ENCODE measurements around the gene GCHFR. TPM values are rescaled to one million over a fixed set of nuclear protein-coding genes. Genes with fewer than 3 reads are reported as not detected.
A peak's percentile ranks its signal among the peaks of the same experiment; 100 is the strongest.

The GCHFR gene
- total RNA-seq, 1 donor from 2014 or later: 99.5 TPM

- TF ChIP-seq CTCF (IDR thresholded peaks at IDR 0.05): no peak
- peaks cover 92% of the 10 kb centered on the region for H3K36me3 ChIP-seq
- DNase-seq (peak; percentile 82), ATAC-seq (peak; percentile 64 to 78)
- H3K4me3 ChIP-seq: no peak overlapping the region
- H3K27ac ChIP-seq: peak overlapping the region; percentile 18
- intact Hi-C loops (cut with DNase I): no loop called here
- no peaks in the 10 kb centered on the region for H3K9me3 ChIP-seq
- H3K27me3 ChIP-seq (ENCODE audit: low read depth): no peaks in the 10 kb centered on the region
- peaks cover 18% of the 10 kb centered on the region for H3K4me1 ChIP-seq
Observed at GRCh38 chr15:40747685-40748631, 15.9 kb upstream of the GCHFR start.

- H3K36me3 ChIP-seq: peaks cover 80% of the 10 kb centered on the region
- TF ChIP-seq CTCF (IDR thresholded peaks at IDR 0.05): no peak
- intact Hi-C loops (cut with DNase I): no loop called here
Observed at GRCh38 chr15:40749151-40749630, 14.7 kb upstream of the GCHFR start.

GRCh38 chr15:40750885-40751284 is 13.0 kb upstream of the GCHFR start:
- no peak for DNase-seq
- no peaks in the 10 kb centered on the region for H3K27me3 ChIP-seq (ENCODE audit: low read depth)
- no peak overlapping the region for H3K27ac ChIP-seq
- TF ChIP-seq CTCF (IDR thresholded peaks at IDR 0.05): no peak
- H3K36me3 ChIP-seq: peaks cover 63% of the 10 kb centered on the region
- H3K4me1 ChIP-seq: peaks cover 32% of the 10 kb centered on the region
- intact Hi-C loops (cut with DNase I): no loop called here
- no peak overlapping the region for H3K4me3 ChIP-seq
- H3K9me3 ChIP-seq: no peaks in the 10 kb centered on the region
- no peak for ATAC-seq

More at GRCh38 chr15:40749151-40749630, 14.7 kb upstream of the GCHFR start:
- Histone ChIP-seq H3K9me3 (no peaks in the 10 kb centered on the region), H3K4me3 (no peak overlapping the region), H3K4me1 (peaks cover 31% of the 10 kb centered on the region), H3K27ac (no peak overlapping the region), H3K27me3 (ENCODE audit: low read depth) (no peaks in the 10 kb centered on the region)
- no peak for DNase-seq
- no peak for ATAC-seq

- intact Hi-C loops (cut with DNase I): no loop called here
- H3K9me3 ChIP-seq: no peaks in the 10 kb centered on the region
- ATAC-seq: no peak
- DNase-seq: no peak
- H3K27ac ChIP-seq: no peak overlapping the region
- peaks cover 32% of the 10 kb centered on the region for H3K4me1 ChIP-seq
- no peaks in the 10 kb centered on the region for H3K27me3 ChIP-seq (ENCODE audit: low read depth)
- no peak for TF ChIP-seq CTCF (IDR thresholded peaks at IDR 0.05)
- peaks cover 58% of the 10 kb centered on the region for H3K36me3 ChIP-seq
- no peak overlapping the region for H3K4me3 ChIP-seq
Observed at GRCh38 chr15:40751745-40752144, 12.1 kb upstream of the GCHFR start.

- no peak for TF ChIP-seq CTCF (IDR thresholded peaks at IDR 0.05)
- Histone ChIP-seq H3K27ac (peak overlapping the region; percentile 90), H3K36me3 (peaks cover 34% of the 10 kb centered on the region), H3K4me3 (peak overlapping the region; percentile 95), H3K27me3 (ENCODE audit: low read depth) (no peaks in the 10 kb centered on the region), H3K4me1 (peaks cover 19% of the 10 kb centered on the region), H3K9me3 (no peaks in the 10 kb centered on the region)
- DNase-seq (no peak), ATAC-seq (peak; percentile 56 to 60)
- intact Hi-C loops (cut with DNase I): no loop called here
Observed at GRCh38 chr15:40754574-40754882, 9.3 kb upstream of the GCHFR start.
